Activated T-helper 1 cell treated with anti-CD3 and anti-CD28 coated beads, Interleukin-2, amount 50 U/mL, for 16 hours (primary cell): Measurements from ENCODE around the gene MYMX.

ENCODE experiments used
- DNase-seq, 2 donors: peaks; one replicate each; pipeline ENCODE4 v3.0.0-alpha.2; 2020; ENCODE audit warnings: low read depth in 1 of 2, low spot score in 1 of 2

MYMX gene

DNA sequence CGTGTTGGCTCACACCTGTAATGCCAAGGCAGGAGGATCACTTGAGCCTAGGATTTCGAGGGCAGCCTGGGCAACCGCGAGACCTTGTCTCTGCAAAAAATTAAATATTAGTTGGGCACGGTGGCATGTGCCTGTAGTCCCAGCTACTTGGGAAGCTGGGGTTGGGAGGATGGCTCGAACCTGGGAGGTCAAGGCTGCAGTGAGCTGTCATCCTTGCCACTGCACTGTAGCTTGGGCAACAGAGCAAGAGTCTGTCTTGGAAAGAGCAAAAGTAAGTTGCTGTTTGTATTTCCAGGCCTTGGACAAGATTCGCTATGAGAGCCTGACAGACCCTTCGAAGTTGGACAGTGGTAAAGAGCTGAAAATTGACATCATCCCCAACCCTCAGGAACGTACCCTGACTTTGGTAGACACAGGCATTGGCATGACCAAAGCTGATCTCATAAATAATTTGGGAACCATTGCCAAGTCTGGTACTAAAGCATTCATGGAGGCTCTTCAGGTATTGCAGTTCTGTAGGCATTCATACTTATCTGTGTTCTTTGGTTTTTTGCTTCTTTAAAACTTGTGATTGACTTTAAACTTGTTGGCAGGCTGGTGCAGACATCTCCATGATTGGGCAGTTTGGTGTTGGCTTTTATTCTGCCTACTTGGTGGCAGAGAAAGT is 32.5 kb downstream of the MYMX start:
- DNase-seq = no peak

DNA sequence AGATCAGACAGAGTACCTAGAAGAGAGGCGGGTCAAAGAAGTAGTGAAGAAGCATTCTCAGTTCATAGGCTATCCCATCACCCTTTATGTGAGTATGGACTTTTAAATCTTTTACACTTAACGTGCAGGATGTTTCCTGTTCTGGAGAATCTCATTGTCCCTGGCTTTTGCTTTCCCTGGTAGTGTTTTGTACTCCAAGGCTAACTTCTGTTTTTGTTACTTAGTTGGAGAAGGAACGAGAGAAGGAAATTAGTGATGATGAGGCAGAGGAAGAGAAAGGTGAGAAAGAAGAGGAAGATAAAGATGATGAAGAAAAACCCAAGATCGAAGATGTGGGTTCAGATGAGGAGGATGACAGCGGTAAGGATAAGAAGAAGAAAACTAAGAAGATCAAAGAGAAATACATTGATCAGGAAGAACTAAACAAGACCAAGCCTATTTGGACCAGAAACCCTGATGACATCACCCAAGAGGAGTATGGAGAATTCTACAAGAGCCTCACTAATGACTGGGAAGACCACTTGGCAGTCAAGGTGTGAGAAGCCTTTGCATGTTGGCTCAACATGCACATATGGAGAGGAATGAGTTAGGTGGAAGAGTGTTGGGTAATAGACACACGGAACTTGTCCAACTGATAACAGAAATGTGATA is 33.5 kb downstream of the MYMX start:
- no peak for DNase-seq

- DNase-seq = no peak
These were observed 34.0 kb downstream of the MYMX start for GRCh38 chr6:44250718-44251123.

GRCh38 chr6:44251576-44252524 is 35.1 kb downstream of the MYMX start:
- no peak for DNase-seq

- DNase-seq = peak in 1 of 2 donors; percentile 37
These were observed 36.8 kb downstream of the MYMX start for GRCh38 chr6:44253307-44254101.

GRCh38 chr6:44254191-44255104 is 37.7 kb downstream of the MYMX start:
- DNase-seq = no peak

DNA sequence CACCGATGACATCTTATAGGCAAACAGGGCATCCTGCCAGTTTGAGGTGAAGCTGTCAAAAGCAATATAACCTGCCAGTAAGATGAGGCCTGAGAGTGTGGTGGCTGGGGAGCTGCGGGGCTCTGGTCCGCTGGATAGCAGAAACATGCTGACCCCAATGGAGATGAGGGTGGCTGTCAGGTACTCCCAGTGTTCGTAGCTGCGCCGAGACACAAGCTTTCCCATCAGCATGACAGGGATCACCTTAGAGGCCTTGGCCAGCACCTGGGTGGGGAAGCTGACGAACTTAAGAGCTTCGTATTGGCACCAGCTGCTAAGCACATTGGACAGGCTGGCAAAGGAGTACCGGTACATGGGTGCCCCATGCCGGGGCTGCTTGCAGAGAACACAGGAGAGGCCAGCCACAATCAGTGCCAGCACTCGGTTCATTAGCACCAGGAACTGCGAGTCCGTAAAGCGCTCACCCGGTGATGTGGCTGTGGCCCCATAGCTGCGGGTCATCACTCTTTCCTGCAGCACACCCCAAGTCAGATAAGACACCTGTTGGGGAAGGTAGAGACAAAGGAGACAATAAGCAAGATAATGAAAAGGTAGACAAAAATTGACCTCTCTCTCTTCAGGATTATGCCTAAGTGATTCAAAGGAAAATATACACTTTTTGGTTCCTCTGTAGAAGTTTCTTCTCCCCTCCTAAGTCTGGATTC is 38.5 kb downstream of the MYMX start:
- no peak for DNase-seq

DNA sequence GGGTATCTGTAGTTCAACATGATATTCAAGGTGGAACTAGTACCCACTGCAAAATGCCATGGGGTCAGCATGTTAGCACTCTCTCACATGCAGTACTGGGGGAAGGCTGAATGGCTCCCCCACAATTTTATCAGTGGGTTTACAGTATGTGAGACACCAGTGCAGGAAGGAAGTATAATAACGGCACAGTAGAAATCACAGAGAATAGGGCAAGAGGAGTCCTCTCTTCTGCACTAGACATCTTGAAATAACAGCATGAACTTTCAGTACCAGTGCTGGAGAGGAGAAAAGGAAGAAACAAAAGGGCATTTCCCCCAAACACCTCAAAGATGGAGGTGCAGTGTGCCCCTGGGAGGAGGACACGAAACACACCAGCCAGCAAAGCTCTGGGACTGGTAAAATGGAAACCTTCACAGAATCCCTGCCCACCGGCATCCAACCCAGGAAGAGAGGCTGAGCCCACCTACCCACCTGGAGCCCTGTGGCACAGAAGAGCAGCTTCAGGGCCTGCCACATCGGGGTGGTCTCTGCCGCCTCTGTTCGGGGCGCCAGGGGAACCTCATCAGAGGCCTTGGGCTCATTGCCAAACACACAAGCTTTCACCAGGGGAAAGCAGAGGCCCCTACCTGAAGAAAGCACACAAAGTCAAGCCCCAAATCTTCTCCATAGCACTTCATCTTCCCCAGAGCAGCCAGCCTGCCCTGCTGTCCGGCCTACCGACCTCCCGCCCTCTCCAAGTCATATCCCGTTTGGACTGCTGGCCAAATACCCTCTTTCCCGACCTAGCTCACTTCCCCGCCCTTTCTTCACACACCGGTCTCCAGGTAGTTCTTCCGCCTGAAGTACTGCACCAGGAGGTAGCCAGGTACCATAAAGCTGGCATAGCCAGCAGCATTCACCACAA is 39.4 kb downstream of the MYMX start:
- no peak for DNase-seq

GRCh38 chr6:44256775-44257024 is 40.0 kb downstream of the MYMX start:
- DNase-seq = no peak

DNA sequence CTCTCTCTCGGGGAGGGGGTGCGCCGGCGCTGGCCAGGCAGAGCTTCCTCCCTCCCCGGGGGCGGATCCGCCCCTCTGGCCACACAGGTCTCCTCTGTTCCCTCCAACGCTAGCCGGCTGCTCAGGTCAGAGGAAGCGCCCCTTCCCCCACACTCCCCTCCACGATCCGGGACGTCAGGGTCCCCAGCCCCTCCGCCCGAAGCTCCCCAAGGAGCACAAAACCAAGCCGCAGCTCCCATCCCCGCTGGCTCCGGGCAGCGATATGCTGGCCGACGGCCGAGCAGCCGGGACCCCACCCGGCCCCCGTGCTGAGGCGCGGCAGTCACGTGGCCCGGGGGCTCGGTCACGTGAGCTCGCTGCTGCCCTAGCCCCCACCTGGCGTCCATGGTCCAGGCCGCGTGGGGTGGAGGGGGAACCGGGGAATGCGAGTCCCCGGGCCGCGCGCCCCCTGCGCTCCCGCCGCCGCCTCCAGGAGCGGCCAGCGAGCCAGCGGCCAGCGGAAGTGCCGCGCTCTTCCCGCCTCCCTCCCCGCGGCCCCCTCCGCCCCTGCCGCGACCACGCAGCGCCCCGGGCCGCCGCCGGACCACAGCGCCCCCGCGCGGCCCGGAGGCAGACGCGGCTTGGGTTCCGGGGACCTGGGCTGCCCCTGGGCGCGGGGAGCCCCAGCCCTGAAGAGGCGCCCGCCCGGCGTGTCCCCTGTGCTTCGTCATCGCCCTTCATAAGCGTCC is 40.5 kb downstream of the MYMX start, which contains the start of gene SLC35B2:
SLC35B2 (minus strand) TSS at position 504 of the 728 bp plus-strand sequence; CDS start at position 386, 118 bp downstream.
- DNase-seq = peak in 1 of 2 donors; percentile 54

DNA sequence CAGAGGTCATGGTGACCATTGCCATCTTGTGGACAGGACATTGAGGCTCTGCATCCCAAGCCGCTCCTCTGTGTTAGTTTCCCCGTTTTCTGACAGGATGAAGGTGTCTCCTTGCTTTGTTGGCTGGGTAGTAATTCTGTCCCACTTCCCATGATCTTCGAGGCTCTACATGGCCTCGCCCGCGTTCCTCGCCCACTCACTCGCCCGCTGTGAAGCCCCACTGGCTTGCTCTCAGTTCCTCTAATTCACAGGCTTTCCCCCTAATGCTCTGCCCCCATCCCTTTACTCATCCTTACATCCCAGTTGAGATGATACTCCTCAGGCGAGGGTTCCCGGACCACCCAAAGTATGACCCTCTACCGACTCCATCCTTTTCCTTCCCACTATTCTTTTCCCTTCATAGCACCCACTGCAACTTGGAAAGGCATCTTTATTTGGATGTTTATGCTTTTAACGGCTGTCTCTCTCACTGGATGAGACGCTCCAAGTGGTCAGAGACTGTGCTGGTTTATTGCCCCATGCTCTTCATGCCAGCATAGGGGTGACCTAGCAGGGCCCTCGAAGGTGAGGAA is 41.1 kb downstream of the MYMX start:
- DNase-seq = no peak

GRCh38 chr6:44258325-44258863 is 41.7 kb downstream of the MYMX start:
- DNase-seq = no peak

- no peak for DNase-seq
These were observed 42.2 kb downstream of the MYMX start for GRCh38 chr6:44258921-44259320.

- no peak for DNase-seq
These were observed 43.3 kb downstream of the MYMX start for GRCh38 chr6:44260011-44260410.

DNA sequence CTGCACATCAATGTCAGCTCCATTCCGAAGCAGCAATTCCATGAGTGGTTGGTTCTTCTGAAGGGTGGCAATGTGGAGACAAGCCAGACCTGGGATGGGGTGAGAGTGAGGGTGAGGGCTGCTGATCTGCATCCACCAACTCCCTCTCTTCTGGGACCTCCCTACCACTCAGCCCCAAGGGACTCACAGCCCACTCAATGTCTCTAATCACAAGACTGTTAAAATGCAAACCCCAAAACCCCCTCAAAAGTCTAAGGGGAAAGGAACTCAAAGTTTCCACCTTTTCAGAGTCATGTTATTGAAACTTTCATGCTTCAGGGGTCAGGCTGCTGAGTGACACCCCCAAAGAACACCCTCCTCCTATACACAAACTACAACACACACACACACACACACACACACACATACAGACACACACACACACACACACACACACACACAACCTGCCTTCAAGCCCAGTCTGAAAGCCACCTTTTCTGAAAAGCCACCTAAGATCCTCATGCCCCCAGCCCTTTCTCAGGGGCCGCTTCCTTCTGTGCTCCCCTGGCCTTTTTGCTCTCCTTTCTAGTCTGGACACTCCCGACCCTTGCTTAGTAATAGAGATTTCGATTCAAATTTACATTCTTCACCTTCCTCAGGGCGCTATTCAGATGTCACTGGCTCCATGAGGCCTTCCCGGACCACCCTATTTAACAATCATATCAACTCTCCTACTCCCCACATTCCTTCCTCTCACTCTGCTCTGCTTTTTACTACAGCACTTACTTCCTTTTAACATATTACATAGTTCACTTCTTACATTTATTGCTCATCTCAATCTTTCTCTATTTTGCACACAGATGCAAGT is 43.9 kb downstream of the MYMX start:
- no peak for DNase-seq

GRCh38 chr6:44261581-44261980 is 44.9 kb downstream of the MYMX start:
- DNase-seq = no peak
